Mammary epithelial cell (primary cell): Measurements from ENCODE around the gene DSE.

Experiments
- CTCF ChIP-seq, 2 donors: IDR thresholded peaks in 1 of 2; conservative IDR thresholded peaks in 1 of 2; 2 replicates each; pipeline ENCODE4 v1.5.1; 2011 to 2012; ENCODE audit warnings: inconsistent platforms in 2 of 2, low read length in 2 of 2, mild to moderate bottlenecking in 2 of 2, control low read depth in 1 of 2, low read depth in 1 of 2; ENCODE audit not compliant: insufficient read depth in 1 of 2; ENCODE audit errors: extremely low read depth in 1 of 2
- EZH2 ChIP-seq: IDR thresholded peaks from 2 replicates; pipeline ENCODE4 v1.6.1; 2012; ENCODE audit warnings: low read length, inconsistent platforms, borderline replicate concordance

- TF ChIP-seq CTCF (conservative IDR thresholded peaks at IDR 0.05 in 1 of 2, IDR thresholded peaks at IDR 0.05 in 1 of 2; ENCODE audit: extremely low read depth in 1 of 2, insufficient read depth in 1 of 2, low read depth in 1 of 2, low read length in 2 of 2) = no peak
- TF ChIP-seq EZH2 = no peak
These were observed 66.9 kb downstream of the DSE start for GRCh38 chr6:116437656-116438055.
